Mesothelial cell of epicardium (in vitro differentiated cells): ENCODE data around the gene CRTC3. TPM values are rescaled to one million over a fixed set of nuclear protein-coding genes. Genes with fewer than 3 reads are reported as not detected.
A peak's percentile ranks its signal among the peaks of the same experiment; 100 is the strongest.
"Not testable (repeated sequence)": the region's sequence is repeated elsewhere in the genome, so short reads cannot be mapped to it uniquely, and the experiment has no call there.

Experiments used
- DNase-seq, 2 experiments: peaks; one replicate each; pipeline ENCODE4 v3.0.0; 2021; ENCODE audit warnings: low spot score in 2 of 2; ENCODE audit not compliant: unreplicated experiment in 2 of 2
- H3K27ac Mint-ChIP-seq: 2 replicates; pipeline ENCODE4 v1.8.0; 2021; ENCODE audit warnings: mixed read lengths
- H3K27me3 Mint-ChIP-seq: 2 replicates; pipeline ENCODE4 v1.8.0; 2021; ENCODE audit warnings: low read depth, mixed read lengths
- H3K36me3 Mint-ChIP-seq: 2 replicates; pipeline ENCODE4 v1.8.0; 2021; ENCODE audit warnings: mixed read lengths
- H3K4me1 Mint-ChIP-seq: 2 replicates; pipeline ENCODE4 v1.8.0; 2021; ENCODE audit warnings: mixed read lengths
- H3K4me3 Mint-ChIP-seq: 2 replicates; pipeline ENCODE4 v1.8.0; 2021; ENCODE audit warnings: mild to moderate bottlenecking, moderate library complexity, mixed read lengths
- H3K9me3 Mint-ChIP-seq: 2 replicates; pipeline ENCODE4 v1.8.0; 2021; ENCODE audit warnings: mixed read lengths
- CTCF ChIP-seq: fragments of 200-600 bp; sonication (generic); IDR thresholded peaks from one replicate; pipeline ENCODE4 v1.5.0; 2021; ENCODE audit warnings: antibody characterized with exemption; ENCODE audit not compliant: unreplicated experiment
- total RNA-seq: library from RNA; stranded (reverse); gene quantifications from 3 replicates; pipeline ENCODE4 v1.2.1, GENCODE V29; 2021

The CRTC3 gene
- total RNA-seq, 1 donor from 2014 or later = 56.6 TPM

GRCh38 chr15:90647326-90647725 is 117.6 kb downstream of the CRTC3 start:
- no peaks in the 10 kb centered on the region for H3K27me3 Mint-ChIP-seq
- TF ChIP-seq CTCF = no peak
- H3K36me3 Mint-ChIP-seq = peaks cover 17% of the 10 kb centered on the region
- DNase-seq = no peak
- H3K4me1 Mint-ChIP-seq = peaks cover 24% of the 10 kb centered on the region
- H3K27ac Mint-ChIP-seq = no peak overlapping the region
- no peaks in the 10 kb centered on the region for H3K9me3 Mint-ChIP-seq
- no peak overlapping the region for H3K4me3 Mint-ChIP-seq

- TF ChIP-seq CTCF = peak; percentile 93
- Mint-ChIP-seq H3K27me3 (no peaks in the 10 kb centered on the region), H3K27ac (peak overlapping the region; percentile 95), H3K9me3 (no peaks in the 10 kb centered on the region), H3K36me3 (peaks cover 7% of the 10 kb centered on the region), H3K4me3 (peak overlapping the region; percentile 33), H3K4me1 (peaks cover 24% of the 10 kb centered on the region)
- peak in 1 of 2 experiments; percentile 63 for DNase-seq
Measured at GRCh38 chr15:90648137-90649070, 118.7 kb downstream of the CRTC3 start.

DNA sequence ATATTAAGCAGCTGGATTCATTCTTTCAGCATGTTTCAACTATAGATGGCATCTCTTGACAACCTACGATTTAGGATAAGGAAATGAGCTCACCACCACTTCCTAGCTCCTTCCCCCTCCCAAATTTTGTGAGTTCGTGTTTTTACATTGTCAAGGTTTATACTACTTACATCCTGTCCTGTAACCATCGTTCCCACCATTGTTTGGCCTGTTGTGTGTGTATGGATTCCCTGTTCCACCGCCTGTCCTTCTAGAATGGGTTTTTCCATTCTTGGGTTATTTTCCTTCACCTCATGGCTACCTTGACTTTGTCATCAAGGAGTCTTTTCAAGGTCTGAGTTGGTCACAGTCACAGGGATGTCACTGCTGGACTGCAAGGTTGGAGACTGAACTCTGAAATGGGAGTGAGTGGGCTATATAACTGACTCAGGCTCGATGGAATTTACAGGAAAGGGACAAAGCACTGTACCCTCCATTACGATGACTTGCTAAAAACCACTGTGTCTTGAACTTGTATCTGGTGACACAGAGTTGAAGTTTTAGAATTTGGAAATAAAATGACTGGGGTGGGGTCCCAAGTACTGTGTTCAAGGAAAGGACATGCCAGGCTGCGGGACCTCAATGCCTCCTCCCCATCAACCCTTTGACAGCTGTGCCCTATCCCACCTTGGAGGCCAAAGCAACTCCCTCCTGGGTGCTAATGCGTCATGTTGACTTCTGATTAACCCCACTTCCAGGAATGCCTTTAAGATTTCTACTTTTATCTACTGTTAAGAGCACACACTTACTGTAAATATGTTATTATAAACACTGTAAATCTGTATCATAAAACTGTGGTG is 120.6 kb downstream of the CRTC3 start:
- no peak for DNase-seq

GRCh38 chr15:90650956-90651689 is 121.4 kb downstream of the CRTC3 start:
- Mint-ChIP-seq H3K27me3 (no peaks in the 10 kb centered on the region), H3K27ac (peak overlapping the region; percentile 95), H3K9me3 (no peaks in the 10 kb centered on the region), H3K4me3 (no peak overlapping the region), H3K4me1 (peaks cover 24% of the 10 kb centered on the region), H3K36me3 (no peaks in the 10 kb centered on the region)
- DNase-seq = no peak
- TF ChIP-seq CTCF = no peak

More for the DNA sequence above, 120.6 kb downstream of the CRTC3 start:
- TF ChIP-seq CTCF = no peak
- Mint-ChIP-seq H3K4me1 (peaks cover 24% of the 10 kb centered on the region), H3K4me3 (no peak overlapping the region), H3K27me3 (no peaks in the 10 kb centered on the region), H3K36me3 (no peaks in the 10 kb centered on the region), H3K9me3 (no peaks in the 10 kb centered on the region), H3K27ac (peak overlapping the region; percentile 95)

- no peak for TF ChIP-seq CTCF
- no peak for DNase-seq
- no peak overlapping the region for H3K4me3 Mint-ChIP-seq
- H3K27ac Mint-ChIP-seq = no peak overlapping the region
- peaks cover 16% of the 10 kb centered on the region for H3K4me1 Mint-ChIP-seq
- H3K36me3 Mint-ChIP-seq = no peaks in the 10 kb centered on the region
- H3K27me3 Mint-ChIP-seq = no peaks in the 10 kb centered on the region
- no peaks in the 10 kb centered on the region for H3K9me3 Mint-ChIP-seq
Measured at GRCh38 chr15:90654233-90655136, 124.8 kb downstream of the CRTC3 start.

GRCh38 chr15:90657520-90658172 is 127.9 kb downstream of the CRTC3 start:
- not testable (repeated sequence) for DNase-seq, H3K9me3 Mint-ChIP-seq, H3K36me3 Mint-ChIP-seq, H3K27me3 Mint-ChIP-seq, H3K4me3 Mint-ChIP-seq, H3K27ac Mint-ChIP-seq
- H3K4me1 Mint-ChIP-seq = peaks cover 11% of the 10 kb centered on the region
